ENCODE results near the gene KIAA0930. TPM values are rescaled to one million over a fixed set of nuclear protein-coding genes. Genes with fewer than 3 reads are reported as not detected.
"Not testable (repeated sequence)": the region's sequence is repeated elsewhere in the genome, so short reads cannot be mapped to it uniquely, and the experiment has no call there.

The KIAA0930 gene
- 32.1 TPM for total RNA-seq

DNA sequence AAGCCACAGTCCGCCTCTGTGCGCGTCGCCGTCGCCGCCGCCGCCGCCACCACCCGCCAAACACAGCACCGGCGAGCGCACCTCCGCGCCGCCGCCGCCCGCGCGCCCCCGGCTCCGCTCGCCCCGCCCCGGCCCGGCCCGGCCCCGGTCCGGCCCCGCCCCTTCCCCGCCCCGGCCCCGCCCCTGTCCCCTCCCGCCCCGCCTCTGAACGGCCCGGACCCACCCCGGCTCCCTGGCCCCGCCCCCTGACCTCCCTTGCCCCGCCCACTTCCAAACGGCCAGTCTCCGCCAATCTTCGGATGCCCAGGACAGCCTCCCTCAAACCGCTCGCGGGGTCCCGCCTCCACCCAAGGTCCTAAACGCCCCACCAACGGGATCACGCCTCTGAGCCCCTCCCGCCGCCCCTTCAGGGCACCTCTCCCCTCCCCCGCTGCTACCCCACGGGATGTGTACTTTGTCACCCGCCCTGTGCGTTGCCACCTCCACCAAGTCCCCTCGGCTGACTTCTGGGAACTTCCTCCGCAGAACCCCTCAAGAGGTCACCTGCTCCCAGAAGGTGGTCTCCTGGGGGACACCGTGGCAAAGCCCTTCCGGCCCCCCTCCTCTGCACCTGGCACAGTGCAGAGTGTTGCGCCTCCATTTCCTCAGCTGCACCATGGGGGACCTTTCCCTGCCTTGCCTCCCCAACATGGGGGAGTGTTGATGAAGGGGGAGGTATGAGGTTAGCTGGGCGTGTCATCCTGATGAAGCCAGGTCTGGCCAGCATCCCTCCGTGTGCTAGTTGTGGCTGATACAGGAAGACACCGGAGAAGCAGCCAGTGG is at the start of gene KIAA0930:
KIAA0930 (minus strand) TSS at position 85 of the 822 bp plus-strand sequence. CDS start 191 bp downstream, outside the sequence.
- DNase-seq: peak; percentile 22

- no peak for DNase-seq
These were observed 46.3 kb upstream of the KIAA0930 start for GRCh38 chr22:45286854-45287551.

DNA sequence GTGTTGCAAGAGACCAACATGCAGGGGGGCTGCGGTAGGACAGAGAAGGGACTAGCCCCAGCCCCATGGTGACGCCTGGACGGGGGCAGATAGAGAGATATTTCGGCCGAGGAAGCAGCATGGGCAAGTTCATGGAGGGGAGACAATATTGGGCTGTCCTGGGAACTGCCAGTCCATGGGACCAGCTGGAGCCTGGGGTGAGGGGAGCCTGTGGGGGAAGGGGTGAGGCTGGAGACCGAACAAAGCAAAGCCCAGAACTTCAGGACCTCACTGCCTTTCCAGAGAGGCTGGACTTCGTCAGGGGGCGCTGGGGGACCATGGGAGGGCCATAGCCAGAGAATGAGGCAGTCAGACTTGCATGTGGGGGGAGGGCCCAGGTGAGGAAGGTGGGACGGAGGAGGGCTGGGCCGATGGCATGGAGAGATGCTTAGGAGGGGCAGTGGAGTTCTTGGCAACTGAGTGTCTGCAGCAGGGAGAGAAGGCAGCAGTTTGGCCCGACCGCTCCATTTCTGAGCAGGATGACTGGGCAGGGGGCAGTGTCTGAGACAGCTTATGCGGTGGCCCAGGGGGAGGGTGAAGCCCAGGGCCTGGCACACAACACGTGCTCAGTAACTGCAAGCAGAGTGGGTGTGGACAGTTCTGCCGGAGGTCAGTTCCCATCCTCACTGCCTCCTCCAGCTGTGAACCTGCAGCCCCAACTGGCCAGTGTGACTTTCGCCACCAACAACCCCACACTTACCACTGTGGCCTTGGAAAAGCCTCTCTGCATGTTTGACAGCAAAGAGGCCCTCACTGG is 44.8 kb upstream of the KIAA0930 start:
- DNase-seq: no peak

DNA sequence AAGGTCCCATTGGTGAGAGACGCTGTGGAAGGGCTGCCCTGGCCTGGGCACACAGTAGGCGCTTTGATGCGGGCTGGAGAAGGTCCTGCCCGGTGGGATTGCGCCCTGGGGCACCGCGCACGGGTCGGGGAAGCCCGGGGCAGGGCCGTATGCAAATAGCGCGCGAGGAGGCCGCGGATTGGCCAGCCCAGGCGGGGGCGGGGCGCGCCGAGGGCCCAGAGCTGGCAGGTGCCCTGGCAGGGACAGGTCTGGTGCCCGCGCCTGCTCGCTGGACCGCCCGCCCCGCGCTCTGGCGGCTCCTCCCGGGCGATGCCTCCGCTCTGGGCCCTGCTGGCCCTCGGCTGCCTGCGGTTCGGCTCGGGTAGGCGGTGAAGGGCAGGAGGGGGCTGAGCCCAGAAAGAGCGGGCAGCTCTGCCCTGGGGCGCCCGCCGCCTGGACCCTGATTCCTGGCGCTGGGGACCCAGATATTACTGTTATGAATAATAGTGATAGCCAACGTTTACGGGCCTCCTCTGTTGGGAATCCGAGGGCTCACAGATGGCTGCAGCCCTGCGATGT is 44.1 kb upstream of the KIAA0930 start, which contains the start of gene UPK3A:
UPK3A (plus strand) TSS at position 245 of the 558 bp plus-strand sequence; CDS start at position 310, 65 bp downstream.
- no peak for DNase-seq

DNA sequence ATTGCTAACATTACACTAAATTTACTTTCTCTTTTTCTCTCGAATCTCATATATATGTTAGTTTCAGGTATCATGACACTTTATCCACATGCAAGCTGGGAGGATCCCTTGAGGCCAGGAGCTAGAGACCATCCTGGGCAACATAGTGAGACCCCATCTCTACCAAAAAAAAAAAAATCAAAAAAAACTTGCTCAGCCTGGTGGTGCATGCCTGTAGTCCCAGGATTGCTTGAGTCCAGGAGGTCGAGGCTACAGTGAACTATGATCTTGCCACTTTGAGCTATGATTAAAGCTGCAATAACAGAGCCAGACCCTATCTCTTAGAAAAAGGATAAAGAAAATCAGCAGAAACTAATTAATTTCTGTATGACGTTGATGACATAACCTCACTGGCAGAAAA is 40.3 kb upstream of the KIAA0930 start:
- no peak for DNase-seq

DNA sequence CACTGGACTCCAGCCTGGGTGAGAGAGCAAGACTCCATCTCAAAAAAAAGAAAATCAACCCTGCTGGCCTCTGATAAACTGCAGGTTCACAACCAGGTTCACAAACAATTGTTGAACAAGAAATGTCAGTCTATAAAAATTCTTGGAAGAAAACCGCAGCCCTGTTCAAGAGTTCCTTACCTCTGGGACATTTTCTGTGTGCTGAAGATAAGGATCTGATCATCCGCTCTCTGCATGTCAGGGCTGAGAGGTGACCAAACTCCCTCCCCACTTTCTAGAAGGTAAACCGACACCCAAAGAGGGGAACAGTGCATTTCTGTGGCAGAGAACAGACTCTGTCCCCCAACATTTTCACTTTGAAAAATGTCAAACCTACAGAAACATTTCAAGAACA is 39.9 kb upstream of the KIAA0930 start:
- no peak for DNase-seq

DNA sequence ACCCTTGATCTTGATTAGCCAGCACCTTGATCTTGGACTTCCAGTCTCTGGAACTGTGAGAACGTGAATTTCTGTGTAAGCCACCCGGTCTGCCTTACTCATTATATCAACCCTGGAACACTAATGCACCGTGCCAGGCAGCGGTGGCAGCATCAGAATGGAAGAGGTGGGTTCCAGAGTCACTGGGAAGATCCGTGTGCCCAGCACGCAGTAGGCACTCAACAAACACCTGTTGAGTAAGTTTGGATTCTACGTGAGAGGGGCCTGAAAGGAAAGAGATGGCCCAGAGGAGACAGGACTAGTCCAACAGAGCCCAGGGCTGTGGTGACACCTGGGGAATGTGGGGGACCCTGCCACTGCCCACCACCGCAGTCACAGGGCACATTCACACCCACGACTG is 37.4 kb upstream of the KIAA0930 start:
- no peak for DNase-seq

- DNase-seq: not testable (repeated sequence)
These were observed 37.0 kb upstream of the KIAA0930 start for GRCh38 chr22:45277720-45278119.

DNA sequence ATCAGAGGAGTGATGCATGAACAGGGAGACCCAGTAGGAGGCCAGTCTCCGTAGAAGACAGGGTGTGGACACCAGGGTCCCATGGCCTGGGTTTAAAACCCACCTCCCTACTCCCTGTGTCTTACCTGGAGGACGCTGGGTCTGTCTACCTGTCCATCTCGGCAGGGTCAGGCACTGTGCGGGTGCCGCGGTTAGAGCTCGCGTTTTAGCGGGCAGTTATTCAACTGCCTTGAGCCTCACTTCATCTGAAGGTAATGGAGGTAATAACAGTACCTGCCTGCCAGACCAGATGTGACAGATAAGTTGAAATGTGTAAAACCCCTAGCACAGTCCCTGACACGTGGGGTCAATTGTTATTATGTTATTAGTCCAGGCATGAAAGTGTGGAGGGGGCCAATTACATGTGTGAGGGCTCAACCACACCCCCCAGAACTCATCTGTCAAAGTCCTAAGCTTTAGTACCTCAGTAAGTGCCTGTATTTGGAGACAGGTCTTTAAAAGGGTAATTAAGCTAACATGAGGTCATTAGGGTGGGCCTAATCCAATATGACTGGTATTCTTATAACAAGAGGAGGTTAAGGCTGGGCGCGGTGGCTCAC is 35.9 kb upstream of the KIAA0930 start:
- no peak for DNase-seq

DNA sequence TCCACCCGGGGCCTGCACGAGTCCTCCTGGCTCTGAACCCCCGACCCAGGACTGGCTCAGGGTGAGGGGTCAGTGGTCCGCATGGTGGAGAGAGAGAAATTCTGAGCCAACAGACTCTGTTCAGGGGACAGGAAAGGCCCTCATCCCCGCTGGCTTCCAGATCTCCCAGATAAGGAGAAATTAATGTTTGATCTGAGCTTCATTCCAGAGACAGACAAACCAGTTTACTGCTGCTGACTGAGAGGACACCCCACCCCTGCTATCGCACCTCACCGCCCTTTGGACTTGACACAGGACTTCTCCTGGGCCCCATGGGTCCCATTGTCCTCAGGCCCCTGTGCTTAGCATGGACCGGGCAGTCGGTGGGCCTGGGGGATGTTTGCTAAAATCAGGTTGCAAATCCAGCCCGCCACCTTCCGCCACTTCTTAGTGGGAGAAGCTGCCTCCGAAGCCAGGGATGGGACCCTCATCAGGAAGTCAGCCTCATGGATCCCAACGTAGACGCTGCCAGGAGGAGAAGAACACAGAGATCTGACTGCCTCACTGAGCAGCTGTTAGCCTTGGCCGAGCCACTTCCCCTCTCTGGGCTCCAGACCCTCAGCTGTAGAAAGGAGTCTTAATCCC is 32.9 kb upstream of the KIAA0930 start:
- no peak for DNase-seq

- DNase-seq: no peak
These were observed 31.8 kb upstream of the KIAA0930 start for GRCh38 chr22:45272498-45272897.

GRCh38 chr22:45271667-45272201 is 31.0 kb upstream of the KIAA0930 start:
- DNase-seq: no peak

DNA sequence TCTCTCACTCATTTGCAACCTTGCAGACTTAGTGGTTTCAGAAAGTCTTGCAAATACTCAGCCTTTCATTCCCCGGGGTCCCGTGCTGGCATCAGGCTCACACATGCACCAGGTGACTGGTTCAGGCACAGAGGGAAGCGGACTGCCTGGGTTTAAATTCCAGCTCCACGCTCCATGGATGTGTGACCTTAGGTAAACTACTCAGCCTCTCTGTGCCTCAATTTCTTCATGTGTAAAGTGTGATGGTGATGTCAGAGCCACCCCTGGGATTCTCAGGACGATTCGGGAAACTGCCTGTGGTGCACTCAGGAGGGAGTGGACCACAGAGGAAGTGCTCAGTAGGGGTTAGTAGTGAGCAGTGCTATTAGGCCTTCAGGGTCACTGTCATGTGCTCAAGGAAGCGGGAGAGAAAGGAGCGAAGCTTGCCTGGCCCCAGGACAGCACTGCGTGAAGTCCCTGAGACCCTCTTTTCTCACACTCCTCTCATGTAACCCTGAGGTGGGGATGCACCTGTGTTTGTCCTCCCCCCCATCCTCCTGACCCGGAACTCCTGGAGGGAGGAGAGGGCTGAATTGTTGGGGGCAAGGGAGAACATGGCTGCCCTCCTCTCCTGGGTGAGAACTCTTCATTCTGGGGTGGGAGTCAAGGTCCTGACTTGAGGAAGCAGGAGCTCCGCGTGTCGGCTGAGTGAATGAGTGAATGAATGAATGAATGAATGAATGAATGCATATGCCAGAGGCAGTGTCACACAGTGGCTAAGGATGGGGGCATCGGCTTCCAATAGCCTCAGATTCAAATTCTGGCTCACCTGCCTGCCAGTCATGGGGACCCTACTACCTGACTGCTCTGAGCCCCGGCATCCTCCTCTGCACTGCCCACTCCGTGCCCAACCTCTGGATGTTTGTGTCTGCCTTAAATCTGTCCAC is 29.7 kb upstream of the KIAA0930 start:
- DNase-seq: no peak

DNA sequence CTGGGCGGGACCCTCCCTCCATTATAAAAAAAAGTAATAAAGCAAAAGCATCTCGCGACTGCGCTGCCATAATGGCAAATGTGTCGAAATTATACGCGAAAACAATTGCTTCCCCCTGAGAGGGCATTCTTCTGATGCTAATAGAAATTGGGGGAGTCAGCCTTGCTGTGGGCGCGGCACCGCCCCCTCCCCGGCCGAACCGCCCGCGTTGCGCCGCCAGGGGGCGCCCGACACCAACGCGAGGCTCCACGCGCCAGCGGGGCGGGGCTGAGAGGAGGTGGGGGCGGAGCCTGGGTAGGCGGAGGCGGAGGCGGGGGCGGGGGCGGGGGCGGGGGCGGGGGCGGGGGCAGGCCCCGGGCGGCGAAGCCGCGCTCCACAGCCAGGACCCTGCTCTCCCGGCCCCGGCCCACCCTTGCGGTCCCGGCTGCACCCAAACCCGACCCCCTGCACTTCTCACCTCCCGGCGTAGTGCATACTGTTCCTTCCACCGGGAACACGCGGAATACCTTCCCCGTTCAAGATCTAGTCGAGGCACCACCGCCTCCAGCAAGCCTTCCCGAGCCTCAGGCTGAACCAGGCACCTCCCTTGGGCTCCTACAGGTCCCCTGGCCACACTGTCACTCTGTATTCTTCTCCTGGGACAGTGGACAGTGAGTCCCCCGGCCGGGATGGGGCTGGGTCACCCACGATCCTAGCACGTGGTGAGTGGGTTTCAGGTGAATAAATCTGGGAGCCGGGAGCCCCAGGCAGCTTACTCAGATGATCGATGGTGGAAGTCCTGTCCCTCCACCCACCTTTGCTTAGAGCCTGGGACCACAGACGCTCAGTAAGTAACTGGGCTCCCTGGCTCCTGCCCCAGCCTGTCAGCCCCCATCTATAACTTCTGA is 28.5 kb upstream of the KIAA0930 start:
- DNase-seq: peak; percentile 85

DNA sequence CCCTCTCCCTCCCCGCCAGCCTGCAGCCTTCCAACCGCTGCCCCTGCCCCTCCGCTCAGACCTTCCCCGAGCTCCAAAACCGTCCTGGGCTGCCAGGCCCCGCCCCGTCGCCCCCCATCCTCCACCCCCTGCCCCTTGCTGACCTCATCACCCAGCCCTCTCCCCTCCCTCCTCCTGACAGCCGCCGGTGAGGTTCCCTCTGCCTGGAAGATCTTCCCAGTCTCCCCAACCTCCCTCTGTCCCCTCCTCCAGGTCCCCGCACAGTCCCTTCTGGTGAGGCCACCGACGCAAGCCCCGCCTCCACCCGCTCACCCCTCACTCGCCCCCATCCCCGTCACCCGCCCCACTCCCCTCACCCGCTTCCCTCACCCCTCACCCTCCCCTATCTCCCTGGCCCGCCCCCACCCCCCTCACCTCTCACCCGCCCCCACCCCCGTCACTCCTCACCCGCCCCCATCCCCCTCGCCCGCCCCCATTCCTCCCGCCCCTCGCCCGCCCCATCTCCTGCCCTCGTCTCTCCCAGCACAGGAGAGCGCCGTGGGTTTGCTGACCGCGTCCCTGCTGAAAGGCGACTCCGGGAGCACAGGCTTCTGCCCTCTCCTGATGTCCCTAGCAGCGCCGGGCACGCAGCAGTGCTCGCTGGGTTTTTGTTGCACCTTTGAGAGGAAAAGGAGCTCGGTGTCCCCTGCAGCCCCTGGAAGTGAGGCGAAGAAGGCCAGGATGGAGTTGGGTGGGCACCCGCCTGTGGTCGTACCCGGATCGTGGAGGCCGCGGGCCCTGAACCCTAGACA is 27.7 kb upstream of the KIAA0930 start:
- no peak for DNase-seq

DNA sequence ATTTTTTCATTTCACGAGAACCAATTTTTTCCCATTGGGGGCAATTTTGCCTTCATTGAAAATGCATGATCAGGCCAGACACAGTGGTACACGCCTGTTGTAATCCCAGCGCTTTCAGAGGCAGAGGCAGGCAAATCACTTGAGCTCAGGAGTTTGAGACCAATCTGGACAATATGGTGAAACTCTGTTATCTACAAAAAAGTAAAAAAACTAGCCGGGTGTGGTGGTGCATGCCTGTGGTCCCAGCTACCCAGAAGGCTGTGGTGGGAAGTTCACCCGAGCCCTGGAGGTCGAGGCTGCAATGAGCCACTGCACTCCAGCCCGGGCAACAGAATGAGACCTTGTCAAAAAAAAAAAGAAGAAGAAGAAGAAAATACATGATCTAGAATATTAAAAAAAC is 24.8 kb upstream of the KIAA0930 start:
- no peak for DNase-seq

GRCh38 chr22:45263463-45264269 is 23.0 kb upstream of the KIAA0930 start:
- DNase-seq: peak; percentile 48
